Kidney epithelial cell (primary cell): ENCODE data around the gene LMX1B. TPM values are rescaled to one million over a fixed set of nuclear protein-coding genes. Genes with fewer than 3 reads are reported as not detected.
"Not testable (repeated sequence)": the region's sequence is repeated elsewhere in the genome, so short reads cannot be mapped to it uniquely, and the experiment has no call there.

Experiments used
- DNase-seq: peaks from one replicate; pipeline ENCODE4 v3.0.0-alpha.2; 2010; ENCODE audit warnings: low read depth
- H3K27me3 ChIP-seq: 2 replicates; pipeline ENCODE4 v1.6.0; 2011; ENCODE audit warnings: low read length; ENCODE audit not compliant: control insufficient read depth, insufficient read depth
- H3K36me3 ChIP-seq: 2 replicates; pipeline ENCODE4 v1.5.1; 2011; ENCODE audit warnings: low read length; ENCODE audit not compliant: control insufficient read depth, insufficient read depth
- H3K4me3 ChIP-seq: 2 replicates; pipeline ENCODE4 v1.5.1; 2011; ENCODE audit warnings: low read depth, mild to moderate bottlenecking, control low read depth, low read length
- CTCF ChIP-seq: IDR thresholded peaks from 2 replicates; pipeline ENCODE4 v1.5.1; 2011; ENCODE audit warnings: mild to moderate bottlenecking, moderate library complexity, low read length, control low read depth, inconsistent platforms; ENCODE audit not compliant: insufficient read depth, poor library complexity, severe bottlenecking
- total RNA-seq: library from RNA; depleted of rRNA; stranded (reverse); fragments of >200 nt; gene quantifications from 2 replicates; pipeline ENCODE4 v1.2.3, GENCODE V29; 2015

LMX1B gene
- total RNA-seq, 1 donor from 2014 or later = 2.6 TPM

DNA sequence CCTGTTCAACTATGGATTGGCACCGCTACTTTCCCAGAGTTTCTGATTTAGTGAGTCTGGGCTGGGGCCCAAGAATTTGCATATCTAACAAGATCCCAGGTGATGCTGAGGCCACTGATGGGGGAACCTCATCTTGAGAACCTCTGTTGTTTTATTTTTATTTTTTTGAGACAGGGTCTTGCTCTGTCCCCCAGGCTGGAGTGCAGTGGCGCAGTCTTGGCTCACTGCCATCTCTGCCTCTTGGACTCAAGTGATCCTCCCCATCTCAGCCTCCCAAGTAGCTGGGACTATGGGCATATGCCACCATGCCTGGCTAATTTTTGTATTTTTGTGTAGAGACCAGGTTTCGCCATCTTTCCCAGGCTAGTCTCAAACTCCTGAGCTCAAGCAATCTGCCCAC is 35.7 kb downstream of the LMX1B start:
- TF ChIP-seq CTCF = no peak

DNA sequence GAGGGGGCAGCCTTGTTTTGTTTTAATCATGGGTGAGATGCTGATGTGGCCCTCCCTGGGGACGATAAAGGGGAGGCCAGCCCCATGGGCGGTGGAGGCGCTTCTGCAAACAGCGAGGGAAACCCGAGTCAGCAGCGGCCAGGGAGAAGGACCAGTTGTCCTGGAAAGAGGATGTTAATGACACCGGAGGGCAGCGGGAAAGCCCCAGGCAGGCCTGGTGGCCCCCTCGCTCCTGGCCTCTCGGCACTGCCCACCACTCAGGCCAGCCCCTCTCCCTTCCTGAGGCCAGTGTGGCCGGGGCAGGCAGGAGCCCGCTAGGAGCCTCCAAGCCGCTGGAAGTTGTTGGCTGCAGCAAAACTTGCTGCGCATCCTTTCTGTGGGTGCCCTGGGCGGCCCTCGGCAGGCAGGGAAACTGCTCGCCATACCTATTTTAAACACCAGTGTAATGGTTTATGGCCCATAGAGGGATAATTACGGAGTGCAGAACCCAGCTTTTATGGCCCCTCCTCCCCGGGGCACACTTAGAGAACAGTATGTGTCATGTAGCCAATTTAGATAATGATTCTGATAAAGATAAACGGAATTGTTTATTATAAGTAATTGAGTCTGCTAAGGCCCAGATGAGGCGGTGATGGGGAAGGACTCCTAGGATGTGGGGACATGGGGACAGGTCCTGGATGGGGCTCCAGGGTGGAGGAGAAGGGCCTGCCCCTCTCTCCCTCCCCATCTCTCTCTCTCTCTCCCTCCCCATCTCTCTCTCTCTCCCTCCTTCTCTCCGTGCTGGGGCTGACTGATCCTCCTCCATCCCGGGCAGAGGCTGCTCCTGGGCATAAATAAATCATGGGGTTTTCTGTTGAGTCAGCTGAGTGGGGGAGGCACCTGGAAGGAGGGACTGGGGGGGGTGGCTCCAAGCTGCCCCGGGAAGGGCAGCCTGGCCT is 36.9 kb downstream of the LMX1B start:
- H3K4me3 ChIP-seq = no peak overlapping the region
- DNase-seq = no peak
- no peak for TF ChIP-seq CTCF
- H3K36me3 ChIP-seq = no peaks in the 10 kb centered on the region
- H3K27me3 ChIP-seq = peaks cover 86% of the 10 kb centered on the region

More for the DNA sequence above, 35.7 kb downstream of the LMX1B start:
- Histone ChIP-seq H3K4me3 (no peak overlapping the region), H3K36me3 (no peaks in the 10 kb centered on the region), H3K27me3 (peaks cover 94% of the 10 kb centered on the region)
- no peak for DNase-seq

- TF ChIP-seq CTCF = no peak
- DNase-seq = no peak
- no peaks in the 10 kb centered on the region for H3K36me3 ChIP-seq
- peaks cover 79% of the 10 kb centered on the region for H3K27me3 ChIP-seq
- H3K4me3 ChIP-seq = no peak overlapping the region
Measured at GRCh38 chr9:126652140-126652582, 38.4 kb downstream of the LMX1B start.

- DNase-seq = no peak
- Histone ChIP-seq H3K4me3 (no peak overlapping the region), H3K36me3 (no peaks in the 10 kb centered on the region), H3K27me3 (peaks cover 65% of the 10 kb centered on the region)
- TF ChIP-seq CTCF = no peak
Measured at GRCh38 chr9:126654124-126654523, 40.4 kb downstream of the LMX1B start.

- H3K36me3 ChIP-seq = not testable (repeated sequence)
- peaks cover 44% of the 10 kb centered on the region for H3K27me3 ChIP-seq
Measured at GRCh38 chr9:126656214-126656613, 42.5 kb downstream of the LMX1B start.

DNA sequence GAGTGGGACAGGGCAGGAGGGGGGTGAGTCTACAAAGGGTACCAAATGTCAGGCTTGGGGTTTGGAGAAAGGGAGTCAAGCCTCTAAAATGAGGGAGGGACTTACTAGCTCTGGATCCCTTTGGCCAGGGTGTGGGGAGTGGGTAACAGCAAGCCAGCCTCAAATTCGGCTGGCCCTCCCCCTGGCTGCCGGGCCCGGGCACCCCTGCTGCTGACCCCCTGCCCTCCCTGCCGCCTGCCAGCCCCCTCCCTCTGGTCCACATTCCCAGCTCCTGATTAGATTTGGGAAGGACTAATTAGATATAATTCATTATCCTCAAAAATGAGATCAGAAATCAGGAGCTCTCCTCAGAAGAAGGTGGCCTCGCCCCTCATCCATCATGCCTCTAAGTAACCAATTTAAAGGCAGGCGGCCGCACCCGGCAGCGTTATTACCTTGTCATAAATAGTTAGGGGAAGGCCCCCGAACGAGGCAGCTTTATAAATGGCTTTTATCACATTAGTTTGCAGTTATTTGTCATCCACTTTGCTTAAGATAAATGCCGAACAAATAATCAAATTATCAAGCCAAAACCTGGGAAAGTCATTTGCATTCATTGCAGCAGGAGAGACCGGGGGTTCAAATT is 44.6 kb downstream of the LMX1B start:
- no peak for TF ChIP-seq CTCF
- Histone ChIP-seq H3K4me3 (no peak overlapping the region), H3K36me3 (no peaks in the 10 kb centered on the region), H3K27me3 (peaks cover 24% of the 10 kb centered on the region)
- no peak for DNase-seq

More at GRCh38 chr9:126656214-126656613, 42.5 kb downstream of the LMX1B start:
- H3K4me3 ChIP-seq, DNase-seq: not testable (repeated sequence)
